ENCODE results near the gene ANKAR. TPM values are rescaled to one million over a fixed set of nuclear protein-coding genes. Genes with fewer than 3 reads are reported as not detected.
A peak's percentile ranks its signal among the peaks of the same experiment; 100 is the strongest.
"Not testable (repeated sequence)": the region's sequence is repeated elsewhere in the genome, so short reads cannot be mapped to it uniquely, and the experiment has no call there.

The ANKAR gene
- total and polyA plus RNA-seq, 12 donors: 0.64 to 9.3 (median 5.6) TPM

- H3K27ac ChIP-seq: peak overlapping the region in 9 of 10 donors; percentile 78 to 94 (median 86)
- no peaks in the 10 kb centered on the region for H3K27me3 ChIP-seq
- peaks cover 0 to 55% (median 33%) of the 10 kb centered on the region in 9 donors for H3K4me1 ChIP-seq
- ATAC-seq (peak in 1 of 8 donors; percentile 8), DNase-seq (no peak)
- H3K36me3 ChIP-seq: peaks cover 0 to 35% (median under 1%) of the 10 kb centered on the region in 9 donors
- H3K9me3 ChIP-seq: no peaks in the 10 kb centered on the region
- intact Hi-C loops (cut with DNase I): loop anchor here in 9 of 10 donors (1.0 to 5.0 kb wide), 5 partner anchors 12 to 100 kb away; partner anchors contain the start of genes ANKAR (in 2 of the 9) and OSGEPL1 (in 2 of the 9)
- 6 to 9% methylated on average over 9 of the region's 9 CpGs for WGBS, 2 donors
- H3K4me3 ChIP-seq: peak overlapping the region; percentile 56 to 95 (median 78)
- TF ChIP-seq CTCF (IDR thresholded peaks at IDR 0.05): no peak
Observed at GRCh38 chr2:189661957-189662321, 12.5 kb upstream of the ANKAR start.

- Histone ChIP-seq H3K9me3 (no peaks in the 10 kb centered on the region), H3K4me1 (peaks cover 0 to 49% (median 39%) of the 10 kb centered on the region in 9 donors), H3K27me3 (no peaks in the 10 kb centered on the region), H3K27ac (no peak overlapping the region), H3K4me3 (peak overlapping the region in 7 of 10 donors; percentile 69 to 95 (median 79)), H3K36me3 (peaks cover 0 to 43% (median 9%) of the 10 kb centered on the region in 9 donors)
- ATAC-seq: no peak
- TF ChIP-seq CTCF (IDR thresholded peaks at IDR 0.05): no peak
- intact Hi-C loops (cut with DNase I): loop anchor here in 5 of 10 donors (5.0 kb wide), 2 partner anchors 35 to 100 kb away; partner anchors contain the start of gene OSGEPL1 (in 2 of the 5)
- DNase-seq: no peak
- WGBS, 2 donors: 77 to 82% methylated on average over 5 of the region's 5 CpGs
Observed at GRCh38 chr2:189662669-189663226, 11.7 kb upstream of the ANKAR start.

GRCh38 chr2:189663319-189663718 is 11.2 kb upstream of the ANKAR start:
- ATAC-seq, H3K4me3 ChIP-seq, H3K9me3 ChIP-seq, DNase-seq, H3K27ac ChIP-seq, H3K27me3 ChIP-seq: not testable (repeated sequence)
- Histone ChIP-seq H3K4me1 (peaks cover 0 to 44% (median 38%) of the 10 kb centered on the region in 9 donors), H3K36me3 (peaks cover 0 to 49% (median 15%) of the 10 kb centered on the region in 9 donors)
- WGBS, 2 donors: 97 to 98% methylated on average over 12 of the region's 12 CpGs
- intact Hi-C loops (cut with DNase I): loop anchor here in 5 of 10 donors (5.0 kb wide), 2 partner anchors 34 to 99 kb away; partner anchors contain the start of gene OSGEPL1 (in 2 of the 5)

GRCh38 chr2:189669913-189670312 is 4.6 kb upstream of the ANKAR start:
- Histone ChIP-seq H3K9me3 (no peaks in the 10 kb centered on the region), H3K36me3 (peaks cover 0 to 75% (median 27%) of the 10 kb centered on the region in 9 donors), H3K4me3 (no peak overlapping the region), H3K27ac (no peak overlapping the region), H3K4me1 (peaks cover 0 to 20% (median 10%) of the 10 kb centered on the region in 9 donors), H3K27me3 (no peaks in the 10 kb centered on the region)
- 97 to 98% methylated on average over 5 of the region's 5 CpGs for WGBS, 2 donors
- no peak for TF ChIP-seq CTCF (IDR thresholded peaks at IDR 0.05)
- ATAC-seq (no peak), DNase-seq (no peak)
- intact Hi-C loops (cut with DNase I): no loop called here
